ENCODE measurements around the gene BTN1A1.

BTN1A1 gene

GRCh38 chr6:26552640-26553188, 52.6 kb downstream of the BTN1A1 start:
- no peak for DNase-seq (ENCODE audit: low read depth)
- in situ Hi-C loops (cut with HindIII; ENCODE audit: low sequenced_read_pairs), result loop anchor here (5.0 kb wide), 1 partner anchor 40 kb away; no protein-coding TSS in a partner anchor
- H3K4me3 ChIP-seq (ENCODE audit: low read depth, low read length), result peak overlapping the region; percentile 59
- TF ChIP-seq CTCF (IDR thresholded peaks at IDR 0.05; ENCODE audit: low read depth, low read length, missing control alignments), result no peak

DNA sequence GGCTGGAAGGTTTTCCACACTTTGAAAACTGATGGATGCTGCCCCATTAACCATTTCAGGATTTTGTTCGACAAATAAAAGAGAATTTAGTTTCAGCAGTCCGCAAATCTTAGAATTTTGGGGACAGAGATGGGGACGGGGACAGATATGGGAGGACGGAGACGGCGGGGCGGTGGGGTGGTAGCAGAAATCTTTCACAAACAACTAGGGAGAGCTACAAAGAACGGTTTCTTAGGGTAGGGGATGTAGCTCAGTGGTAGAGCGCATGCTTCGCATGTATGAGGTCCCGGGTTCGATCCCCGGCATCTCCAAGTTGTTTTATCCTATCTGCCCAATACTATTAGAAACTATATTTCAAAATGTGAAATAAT, 53.1 kb downstream of the BTN1A1 start:
- TF ChIP-seq CTCF (IDR thresholded peaks at IDR 0.05; ENCODE audit: low read depth, low read length, missing control alignments), result no peak
- in situ Hi-C loops (cut with HindIII; ENCODE audit: low sequenced_read_pairs), result loop anchor here (5.0 kb wide), 1 partner anchor 39 kb away; no protein-coding TSS in a partner anchor
- peak; percentile 44 for DNase-seq (ENCODE audit: low read depth)
- H3K4me3 ChIP-seq (ENCODE audit: low read depth, low read length), result peak overlapping the region; percentile 59

- H3K4me3 ChIP-seq (ENCODE audit: low read depth, low read length), result peak overlapping the region; percentile 59
- DNase-seq (ENCODE audit: low read depth), result peak; percentile 90
- no peak for TF ChIP-seq CTCF (IDR thresholded peaks at IDR 0.05; ENCODE audit: low read depth, low read length, missing control alignments)
- in situ Hi-C loops (cut with HindIII; ENCODE audit: low sequenced_read_pairs), result loop anchor here (5.0 kb wide), 1 partner anchor 38 kb away; no protein-coding TSS in a partner anchor
Measured at GRCh38 chr6:26553635-26554446, 53.7 kb downstream of the BTN1A1 start.

DNA sequence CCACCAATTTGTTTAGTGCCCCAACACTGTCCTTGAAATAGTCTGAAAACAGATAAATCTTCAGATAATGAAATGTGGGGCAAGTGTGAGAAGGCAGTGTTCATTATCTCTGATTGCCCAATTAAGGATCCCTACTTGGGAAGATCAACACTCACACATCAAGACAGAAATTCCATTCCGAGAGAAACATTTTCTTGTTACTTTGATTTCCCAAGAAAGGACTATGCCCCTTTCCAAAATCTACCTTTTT, 54.3 kb downstream of the BTN1A1 start:
- no peak for DNase-seq (ENCODE audit: low read depth)
- TF ChIP-seq CTCF (IDR thresholded peaks at IDR 0.05; ENCODE audit: low read depth, low read length, missing control alignments), result no peak
- in situ Hi-C loops (cut with HindIII; ENCODE audit: low sequenced_read_pairs), result loop anchor here (5.0 kb wide), 1 partner anchor 38 kb away; no protein-coding TSS in a partner anchor
- peak overlapping the region; percentile 59 for H3K4me3 ChIP-seq (ENCODE audit: low read depth, low read length)

DNA sequence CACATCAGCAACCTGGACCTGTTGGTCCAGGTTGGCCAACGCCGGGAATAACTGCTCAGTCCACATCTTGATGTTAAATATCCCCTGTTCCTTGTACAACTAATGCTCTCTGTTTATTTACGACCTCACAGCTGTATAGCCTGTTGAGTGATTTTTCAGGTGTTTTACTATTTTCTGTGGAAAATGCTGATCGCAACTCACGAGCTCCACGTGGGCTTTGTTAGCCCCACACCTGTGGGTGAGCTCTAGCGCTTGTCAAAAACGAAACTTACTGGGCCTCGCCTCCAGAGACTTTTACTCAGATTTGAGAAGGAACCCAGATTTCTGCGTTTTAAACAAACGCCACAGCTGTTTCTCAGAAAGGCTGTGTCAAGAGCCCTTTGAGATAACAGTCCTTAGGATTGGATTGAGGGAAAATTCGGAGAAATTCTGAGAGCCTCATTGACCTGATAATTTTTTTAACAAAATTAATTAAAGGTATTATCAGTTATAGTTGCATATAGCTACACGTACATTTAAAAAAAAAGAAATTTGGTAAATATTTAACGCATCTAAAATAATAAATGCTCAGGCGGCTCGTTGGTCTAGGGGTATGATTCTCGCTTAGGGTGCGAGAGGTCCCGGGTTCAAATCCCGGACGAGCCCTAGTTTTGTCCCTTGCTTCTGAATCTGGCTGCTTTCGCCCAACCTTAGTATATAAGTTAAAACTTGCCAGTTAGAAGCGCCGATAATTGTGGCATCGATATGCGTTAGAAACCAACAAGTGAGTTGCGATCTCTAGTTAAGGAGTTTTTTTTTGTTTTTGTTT, 54.8 kb downstream of the BTN1A1 start:
- no peak for DNase-seq (ENCODE audit: low read depth)

More for the DNA sequence above, 54.8 kb downstream of the BTN1A1 start:
- in situ Hi-C loops (cut with HindIII; ENCODE audit: low sequenced_read_pairs), result loop anchor here (5.0 kb wide), 1 partner anchor 37 kb away; no protein-coding TSS in a partner anchor
- no peak for TF ChIP-seq CTCF (IDR thresholded peaks at IDR 0.05; ENCODE audit: low read depth, low read length, missing control alignments)
- peak overlapping the region; percentile 59 for H3K4me3 ChIP-seq (ENCODE audit: low read depth, low read length)

Measured in astrocyte of the cerebellum (primary cell).